ENCODE data around the gene SAMD10.
A peak's percentile ranks its signal among the peaks of the same experiment; 100 is the strongest.
"Not testable (repeated sequence)": the region's sequence is repeated elsewhere in the genome, so short reads cannot be mapped to it uniquely, and the experiment has no call there.

Gene SAMD10

DNA sequence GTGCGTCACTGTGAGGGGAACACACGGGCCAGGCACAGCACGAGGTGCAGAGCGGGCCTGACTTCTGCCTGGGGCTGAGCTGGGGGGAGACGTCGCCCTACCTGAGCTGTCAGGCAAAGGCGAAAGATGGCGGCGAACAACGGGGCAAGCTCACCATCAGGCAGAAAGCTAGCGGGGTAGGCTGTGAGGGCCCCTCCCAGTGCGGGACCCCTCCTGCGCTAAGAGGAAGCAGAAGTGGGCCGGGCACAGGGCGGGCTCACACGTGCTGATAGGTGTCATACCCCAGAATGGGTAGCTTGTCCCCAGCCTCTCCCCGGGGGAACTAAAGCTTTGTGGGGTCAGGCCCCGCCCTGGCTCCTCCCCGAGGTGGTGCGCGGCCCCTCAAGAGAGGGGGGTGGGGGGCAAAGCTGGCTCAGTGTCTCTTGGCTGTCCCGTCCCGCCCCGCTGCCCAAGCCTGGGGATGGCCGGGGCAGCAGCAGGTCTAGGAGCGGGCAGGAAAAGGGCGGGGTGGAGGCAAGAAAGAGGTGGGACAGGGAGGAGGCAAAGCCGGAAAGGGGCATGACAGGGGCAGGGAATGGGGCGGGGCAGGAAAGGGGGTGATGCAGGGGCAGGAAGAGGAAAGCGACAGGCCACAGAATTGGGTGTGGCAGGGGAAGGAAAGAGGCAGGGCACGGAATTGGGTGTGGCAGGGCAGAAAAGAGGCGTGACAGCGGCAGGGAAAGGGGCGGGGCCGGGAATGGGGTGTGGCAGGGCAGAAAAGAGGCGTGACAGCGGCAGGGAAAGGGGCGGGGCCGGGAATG is 38.0 kb downstream of the SAMD10 start:
- DNase-seq (ENCODE audit: low read depth) = peak; percentile 69

DNA sequence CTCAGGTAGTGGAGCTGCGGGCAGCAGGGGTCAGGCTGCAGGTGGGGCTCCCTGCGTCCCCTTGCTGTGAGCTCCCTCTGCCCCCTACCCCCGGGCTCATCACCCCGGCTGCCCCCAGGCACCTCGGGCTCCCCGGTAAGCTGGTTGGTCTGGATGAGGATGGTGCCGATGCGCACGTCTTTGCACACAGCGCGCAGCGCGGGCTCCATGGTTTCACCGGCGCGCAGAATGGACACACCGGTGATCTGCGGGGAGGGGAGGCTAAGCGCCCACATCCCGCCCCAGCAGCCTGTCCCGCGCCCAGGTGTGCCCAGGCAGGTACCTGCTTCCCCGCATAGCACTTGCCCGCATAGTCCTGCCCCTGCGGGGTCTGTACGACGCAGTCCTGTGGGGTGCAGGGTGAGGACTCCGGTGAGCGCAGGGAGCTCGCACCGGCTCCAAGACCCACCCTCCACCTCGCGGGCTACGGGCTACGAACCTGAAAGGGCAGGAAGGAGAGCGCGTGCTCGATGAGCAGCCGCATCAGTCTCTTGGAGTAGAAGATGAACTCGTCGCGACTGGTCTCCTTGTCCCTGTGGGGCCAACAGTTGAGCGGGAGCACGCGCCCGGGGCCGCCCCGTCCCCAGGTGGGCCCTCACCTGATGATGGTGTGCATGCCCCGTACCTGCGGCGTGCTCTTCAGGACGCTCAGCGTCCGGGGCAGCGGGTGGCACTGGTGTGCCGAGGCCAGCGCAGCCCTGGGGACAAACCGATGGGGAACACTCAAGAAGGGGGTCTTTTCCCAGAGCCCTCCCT is 38.8 kb downstream of the SAMD10 start:
- DNase-seq (ENCODE audit: low read depth) = no peak

GRCh38 chr20:63940071-63940471 is 39.4 kb downstream of the SAMD10 start:
- DNase-seq (ENCODE audit: low read depth) = no peak

GRCh38 chr20:63939061-63939935 is 40.1 kb downstream of the SAMD10 start:
- no peak for DNase-seq (ENCODE audit: low read depth)

- DNase-seq (ENCODE audit: low read depth) = no peak
Observed at GRCh38 chr20:63937596-63937995, 41.8 kb downstream of the SAMD10 start.

DNA sequence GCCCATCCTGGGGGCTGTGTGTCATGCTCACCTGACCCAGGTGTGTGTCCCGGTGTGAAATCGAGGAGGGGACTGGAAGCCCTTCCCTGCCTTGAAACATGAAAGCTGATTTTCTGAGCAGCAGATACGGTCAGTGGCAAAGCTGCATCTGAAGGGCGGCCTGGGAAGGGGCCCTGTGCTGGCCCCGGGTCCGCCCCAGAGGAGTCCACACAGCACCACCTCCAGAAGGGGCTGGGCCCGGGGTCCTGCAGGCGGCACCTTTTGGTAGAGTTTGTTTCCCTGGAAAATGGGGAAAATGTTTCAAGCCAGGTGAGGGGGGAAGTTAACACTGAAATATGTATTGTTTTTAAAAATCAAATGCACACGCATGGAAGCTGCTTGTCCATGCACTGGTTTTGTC is 44.0 kb downstream of the SAMD10 start:
- no peak for DNase-seq (ENCODE audit: low read depth)

- DNase-seq (ENCODE audit: low read depth) = no peak
Observed at GRCh38 chr20:63934271-63935068, 45.0 kb downstream of the SAMD10 start.

DNA sequence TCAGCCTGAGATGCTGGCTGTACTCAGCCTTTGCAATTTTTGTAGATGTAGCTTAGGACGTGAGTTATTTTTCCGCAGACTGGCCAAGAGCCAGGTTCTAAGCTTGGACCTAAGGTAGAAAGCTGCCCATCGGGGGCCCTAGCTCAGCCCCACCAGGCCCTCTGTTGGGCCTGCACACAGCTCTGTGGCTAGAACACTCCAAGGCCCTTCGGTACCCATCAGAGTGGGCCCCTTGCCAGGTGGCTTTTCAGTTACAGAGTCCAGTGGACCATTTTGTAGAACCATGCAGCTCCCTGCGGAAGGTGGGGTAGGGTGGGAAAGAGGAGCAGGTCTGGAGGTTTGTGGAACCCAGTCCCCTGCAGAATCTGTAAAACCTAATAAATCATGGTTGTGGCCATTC is 45.8 kb downstream of the SAMD10 start:
- no peak for DNase-seq (ENCODE audit: low read depth)

- DNase-seq (ENCODE audit: low read depth) = no peak
Observed at GRCh38 chr20:63932606-63933160, 46.8 kb downstream of the SAMD10 start.

DNA sequence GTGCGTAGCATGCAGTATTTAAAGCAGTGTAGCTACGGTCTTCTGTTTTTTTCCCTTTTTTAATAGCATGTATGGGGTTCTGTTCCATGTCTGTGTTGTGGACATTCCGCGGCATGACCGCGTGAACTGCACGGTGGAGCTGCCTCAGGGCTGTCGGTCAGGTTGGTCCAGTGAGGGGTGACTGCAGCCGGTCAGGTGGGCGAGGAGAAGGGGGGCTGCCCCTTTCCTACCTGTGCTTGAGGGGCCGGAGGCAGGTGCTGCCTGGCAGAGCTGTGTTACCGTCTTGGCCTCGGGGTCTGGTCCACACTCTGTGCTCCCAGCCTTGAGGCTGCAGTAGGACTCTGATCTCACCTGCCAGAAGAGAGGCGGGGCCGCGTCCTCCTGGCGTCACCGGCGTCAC is 47.7 kb downstream of the SAMD10 start:
- DNase-seq (ENCODE audit: low read depth) = no peak

GRCh38 chr20:63930971-63931553 is 48.4 kb downstream of the SAMD10 start:
- DNase-seq (ENCODE audit: low read depth) = no peak

GRCh38 chr20:63929473-63929883 is 50.0 kb downstream of the SAMD10 start:
- DNase-seq (ENCODE audit: low read depth) = not testable (repeated sequence)

DNA sequence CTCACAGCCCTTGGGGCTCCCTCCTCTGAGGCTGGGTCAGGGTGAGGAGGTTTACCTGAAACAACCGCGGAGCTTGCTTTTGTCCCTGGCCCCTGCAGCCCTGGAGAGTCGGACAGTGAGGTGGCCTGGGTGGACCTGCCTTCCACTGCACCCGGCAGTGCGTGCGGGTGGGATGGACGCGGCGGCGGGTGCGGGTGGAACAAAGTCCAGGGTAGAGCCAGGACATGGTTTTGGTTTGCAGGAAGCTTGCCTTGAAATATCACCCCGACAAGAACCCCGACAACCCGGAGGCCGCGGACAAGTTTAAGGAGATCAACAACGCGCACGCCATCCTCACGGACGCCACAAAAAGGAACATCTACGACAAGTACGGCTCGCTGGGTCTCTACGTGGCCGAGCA is 50.4 kb downstream of the SAMD10 start:
- no peak for DNase-seq (ENCODE audit: low read depth)

GRCh38 chr20:63926298-63926697 is 53.1 kb downstream of the SAMD10 start:
- no peak for DNase-seq (ENCODE audit: low read depth)

DNA sequence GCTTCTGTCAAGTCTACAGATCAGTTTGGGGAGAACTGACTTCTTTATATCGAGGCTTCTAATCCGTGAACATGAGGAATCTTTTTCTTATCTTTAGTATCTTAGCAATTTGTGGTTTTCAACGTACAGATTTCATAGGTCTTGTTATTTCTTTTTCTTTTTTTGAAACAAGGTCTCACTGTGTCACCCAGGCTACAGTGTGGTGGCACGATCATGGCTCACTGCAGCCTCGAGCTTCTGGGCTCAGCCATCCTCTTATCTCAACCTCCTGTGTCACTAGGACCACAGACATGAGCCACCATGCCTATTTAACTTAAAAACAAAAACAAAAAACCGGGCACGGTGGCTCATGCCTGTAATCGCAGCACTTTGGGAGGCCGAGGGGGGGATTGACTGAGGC is 55.2 kb downstream of the SAMD10 start:
- no peak for DNase-seq (ENCODE audit: low read depth)

Data from T follicular helper cell (primary cell).